ENCODE results near the gene SLC39A8.
"Not testable (repeated sequence)": the region's sequence is repeated elsewhere in the genome, so short reads cannot be mapped to it uniquely, and the experiment has no call there.

SLC39A8 gene

DNA sequence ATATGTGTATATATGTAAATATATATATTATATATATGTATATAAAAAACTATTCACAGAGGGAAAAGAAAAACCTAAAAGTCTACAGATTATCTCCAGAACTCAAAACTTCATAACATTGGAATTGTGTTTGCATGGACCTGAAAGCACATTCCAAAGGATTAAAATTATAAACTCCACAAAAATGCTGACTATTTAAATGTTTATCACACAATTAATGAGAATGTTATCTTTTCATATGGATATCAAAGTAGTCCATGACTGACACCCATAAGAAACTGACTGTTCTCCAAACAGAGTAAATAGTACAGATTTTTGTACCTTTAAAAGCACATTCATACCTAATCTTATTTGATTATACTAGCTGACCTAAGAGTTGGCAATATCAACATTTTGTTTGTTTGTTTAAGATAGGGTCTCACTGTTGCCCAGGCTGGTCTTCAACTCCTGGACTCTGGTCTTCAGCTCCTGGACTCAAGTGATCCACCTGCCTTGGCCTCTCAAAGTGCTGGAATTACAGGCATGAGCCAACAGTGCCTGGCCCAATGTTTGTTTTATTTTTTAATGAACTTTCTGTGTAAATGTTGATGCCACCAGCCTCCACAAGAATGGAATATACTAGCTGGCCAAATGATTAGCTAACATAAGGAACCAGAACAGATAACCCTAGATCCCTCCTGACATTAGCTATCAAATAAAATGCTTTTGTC lies 50.0 kb downstream of the SLC39A8 start:
- DNase-seq = no peak

DNA sequence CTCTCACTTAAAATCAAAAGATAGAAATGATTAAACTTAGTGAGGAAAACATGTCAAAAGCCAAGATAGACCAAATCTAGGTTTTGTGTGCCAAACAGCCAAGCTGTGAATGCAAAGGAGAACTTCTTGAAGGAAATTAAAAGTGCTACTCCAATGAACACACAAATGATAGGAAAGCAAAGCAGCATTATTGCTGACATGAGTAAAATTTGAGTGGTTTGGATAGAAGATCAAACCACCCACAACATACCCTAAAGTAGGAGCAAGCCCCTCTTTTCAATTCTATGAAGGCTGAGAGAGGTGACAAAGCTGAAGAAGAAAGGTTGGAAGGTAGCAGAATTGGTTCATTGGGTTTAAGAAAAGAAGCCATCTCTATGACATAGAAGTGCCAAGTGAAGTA lies 56.8 kb downstream of the SLC39A8 start:
- DNase-seq = no peak

DNA sequence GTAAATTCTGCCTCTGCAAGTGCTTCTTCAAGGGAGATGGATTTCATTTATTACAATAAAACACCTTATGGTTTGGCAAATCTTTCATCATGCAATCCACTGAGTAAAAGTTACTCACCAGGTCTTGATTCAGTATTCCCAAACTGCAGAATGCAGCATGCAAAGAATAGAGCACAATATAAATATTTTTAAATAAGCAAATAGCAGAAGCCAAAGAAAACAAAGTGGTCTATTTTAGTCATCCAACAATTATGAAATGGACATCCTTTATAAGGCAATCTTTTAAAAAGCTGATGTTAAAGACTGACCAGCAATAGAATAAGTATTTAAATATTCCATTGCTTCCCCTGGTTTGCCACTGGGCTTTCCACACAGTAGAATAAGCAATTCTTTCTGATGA lies 59.5 kb downstream of the SLC39A8 start:
- no peak for DNase-seq

DNA sequence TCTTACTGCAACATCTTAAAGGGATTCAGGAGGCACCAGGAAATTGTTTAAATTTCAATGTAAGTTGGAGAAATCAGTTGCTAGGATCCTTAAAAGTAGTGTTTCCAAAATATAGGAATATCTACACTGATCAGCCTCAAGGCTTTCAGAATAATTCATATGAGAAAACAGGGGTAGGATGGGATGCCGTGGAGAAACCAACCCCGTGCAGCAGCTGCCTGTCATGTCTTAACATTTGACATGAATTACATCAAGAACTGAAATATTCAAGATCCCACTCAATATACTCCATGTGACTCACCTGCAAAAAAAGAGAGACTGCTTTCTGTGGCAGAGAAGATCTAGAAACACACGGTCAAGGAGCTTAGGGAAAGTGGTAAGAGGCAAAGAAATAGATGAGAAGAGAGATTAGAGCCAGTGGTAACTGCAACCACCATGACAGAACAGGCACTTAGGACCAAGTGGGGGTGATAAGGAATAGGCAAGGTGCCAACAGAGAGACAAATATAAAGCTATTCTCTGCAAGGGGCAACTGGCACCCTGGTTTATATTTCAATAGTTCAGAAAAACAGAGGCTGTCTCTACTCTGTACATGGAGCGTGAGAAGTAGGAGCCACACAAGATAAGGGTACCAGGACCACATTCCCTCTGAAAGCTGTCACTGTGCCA lies 64.0 kb downstream of the SLC39A8 start:
- DNase-seq = peak; percentile 4

DNA sequence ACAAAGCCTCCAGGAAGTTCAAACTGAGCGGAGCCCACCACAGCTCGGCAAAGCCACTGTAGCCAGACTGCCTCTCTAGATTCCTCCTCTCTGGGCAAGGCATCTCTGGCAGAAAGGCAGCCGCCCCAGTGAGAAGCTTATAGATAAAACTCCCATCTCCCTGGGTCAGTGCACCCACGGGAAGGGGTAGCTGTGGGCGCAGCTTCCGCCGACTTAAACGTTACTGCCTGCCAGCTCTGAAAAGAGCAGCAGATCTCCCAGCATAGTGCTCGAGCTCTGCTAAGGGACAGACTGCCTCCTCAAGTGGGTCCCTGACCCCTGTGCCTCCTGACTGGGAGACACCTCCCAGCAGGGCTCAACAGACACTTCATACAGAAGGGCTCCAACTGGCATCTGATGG lies 72.0 kb downstream of the SLC39A8 start:
- DNase-seq = not testable (repeated sequence)

DNA sequence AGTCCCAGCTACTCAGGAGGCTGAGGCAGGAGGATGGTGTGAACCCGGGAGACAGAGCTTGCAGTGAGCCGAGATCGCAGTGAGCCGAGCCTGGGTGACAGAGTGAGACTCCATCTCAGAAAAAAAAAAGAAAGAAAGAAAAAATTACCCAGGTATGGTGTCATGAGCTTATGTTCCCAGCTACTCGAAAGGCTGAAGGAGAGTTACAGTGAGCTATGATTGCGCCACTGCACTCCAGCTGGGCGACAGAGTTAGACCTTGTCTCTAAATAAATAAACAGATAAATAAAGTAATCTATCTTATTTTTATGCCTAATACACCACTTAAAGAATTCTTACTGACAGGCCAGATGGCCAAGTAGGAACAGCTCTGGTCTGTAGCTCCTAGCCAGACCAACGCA lies 73.0 kb downstream of the SLC39A8 start:
- no peak for DNase-seq

DNA sequence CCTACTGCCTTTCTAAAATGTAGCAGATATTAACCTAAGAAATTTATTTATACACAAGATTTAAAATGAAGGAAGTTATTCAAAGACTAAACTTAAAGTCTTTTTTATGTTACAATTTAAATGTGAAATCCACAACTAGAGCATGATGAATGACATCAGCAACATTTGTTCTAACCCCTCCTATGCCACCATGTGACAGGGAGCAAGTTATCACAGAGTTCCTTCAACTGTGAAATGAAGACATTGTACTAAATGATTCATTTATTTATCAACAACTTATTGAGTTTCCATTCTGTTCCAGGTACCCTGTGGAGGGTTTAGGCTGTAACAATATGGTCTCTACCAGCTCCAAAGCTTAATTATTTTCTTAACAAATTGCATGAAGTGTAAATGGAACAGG lies 76.9 kb downstream of the SLC39A8 start:
- DNase-seq = no peak

DNA sequence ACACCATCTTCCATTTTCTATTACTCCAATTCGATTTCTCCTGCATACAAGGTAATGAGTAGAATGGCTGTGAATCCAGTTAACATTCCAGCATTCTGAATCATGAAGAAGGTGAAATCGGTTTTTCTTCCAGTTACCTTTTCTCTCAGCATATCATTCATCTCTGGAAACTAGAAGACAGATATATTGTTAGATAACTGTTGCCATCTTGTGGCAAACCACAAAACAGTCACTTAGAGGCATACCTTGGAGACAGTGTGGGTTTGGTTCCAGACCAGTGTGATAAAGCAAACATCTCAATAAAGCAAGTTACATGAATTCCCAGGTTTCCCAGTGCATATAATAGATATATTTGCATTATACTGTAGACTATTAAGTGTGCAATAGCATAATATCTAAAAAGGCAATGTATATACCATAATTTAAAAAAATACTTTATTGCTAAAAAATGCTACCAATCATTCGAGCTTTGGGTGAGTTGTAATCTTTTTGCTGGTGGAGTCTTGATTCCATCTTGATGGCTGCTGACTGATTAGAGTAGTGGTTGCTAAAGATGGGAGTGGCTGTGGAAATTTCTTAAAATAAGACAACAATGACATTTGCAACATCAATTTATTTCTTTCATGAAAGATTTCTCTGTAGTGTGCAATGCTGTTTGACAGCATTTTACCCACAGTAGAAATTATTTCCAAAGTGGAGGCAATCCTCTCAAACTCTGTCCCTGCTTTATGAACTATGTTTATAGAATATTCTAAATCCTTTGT lies 82.1 kb downstream of the SLC39A8 start:
- DNase-seq = no peak

DNA sequence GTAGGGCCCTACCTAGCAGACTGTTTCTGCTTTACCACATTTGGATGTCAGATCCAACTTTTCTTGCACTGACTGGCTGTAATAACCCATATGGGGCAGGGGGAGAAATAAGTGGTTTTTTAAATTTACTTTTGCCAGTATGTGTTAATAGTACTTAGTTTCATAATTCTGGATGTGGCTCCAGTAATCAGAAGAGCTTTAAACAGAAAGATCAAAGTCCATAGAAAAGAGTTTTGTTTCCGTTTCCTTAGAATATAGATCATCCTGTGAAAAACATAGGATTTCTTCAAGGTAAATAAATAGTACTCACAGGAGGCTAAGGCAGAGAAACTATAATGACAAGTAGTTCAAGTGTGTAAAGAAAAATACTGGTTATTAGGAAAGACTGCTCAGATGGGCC lies 85.6 kb downstream of the SLC39A8 start:
- no peak for DNase-seq

DNA sequence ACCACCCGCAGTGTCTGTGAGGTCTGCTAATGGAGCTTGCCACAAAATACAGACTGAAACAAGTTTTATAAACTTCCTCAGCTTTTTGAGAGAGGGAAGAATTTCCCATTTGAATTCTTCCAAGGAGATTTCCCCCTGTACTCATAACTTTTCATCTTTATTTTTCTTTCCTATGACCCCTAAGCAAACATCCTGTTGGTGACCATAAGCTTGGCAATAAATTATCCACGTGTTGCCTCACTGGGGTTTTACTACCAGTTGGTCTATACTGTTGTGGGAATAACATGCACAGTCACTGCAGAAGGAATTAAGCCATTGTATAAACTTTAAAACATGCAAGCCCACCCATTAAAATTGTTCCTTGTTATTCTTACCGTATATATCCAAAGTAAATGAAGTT lies 86.2 kb downstream of the SLC39A8 start:
- DNase-seq = no peak

DNA sequence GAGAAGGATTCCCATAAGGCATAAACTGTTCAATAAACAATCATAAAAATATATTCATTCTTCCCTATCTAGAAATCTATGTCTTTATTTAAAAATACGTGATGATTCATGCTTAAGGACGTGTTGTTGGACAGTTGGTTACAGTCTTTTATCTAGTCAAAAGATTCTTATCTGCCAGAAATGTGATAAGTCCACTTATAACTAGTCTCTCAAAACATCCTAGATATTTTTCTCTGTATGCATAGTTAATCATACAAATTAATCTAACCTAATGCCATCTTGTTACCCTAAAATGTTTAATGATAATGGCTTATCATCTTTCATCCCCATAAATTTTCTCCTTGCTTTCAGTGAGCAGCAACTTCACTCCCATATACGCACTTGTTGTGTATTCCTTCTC lies 89.0 kb downstream of the SLC39A8 start:
- no peak for DNase-seq

DNA sequence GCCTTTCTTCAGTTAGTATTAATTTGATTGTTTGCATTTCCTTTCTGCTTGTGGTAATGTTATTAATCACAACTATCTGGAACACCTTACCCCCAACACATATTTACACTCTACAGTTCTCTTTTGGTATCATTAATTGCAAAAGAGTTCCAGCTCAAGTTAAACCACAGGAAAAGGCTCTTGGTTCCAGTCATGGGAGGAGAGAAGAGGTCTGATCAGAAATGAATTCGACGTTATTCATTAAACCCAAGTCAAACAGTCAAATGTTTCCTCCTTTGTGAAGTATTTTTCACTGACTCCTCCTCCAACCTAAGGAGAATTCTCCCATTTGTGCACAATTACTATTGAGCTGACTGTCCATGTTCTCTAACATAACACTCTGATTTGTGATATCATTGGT lies 91.4 kb downstream of the SLC39A8 start:
- no peak for DNase-seq

DNA sequence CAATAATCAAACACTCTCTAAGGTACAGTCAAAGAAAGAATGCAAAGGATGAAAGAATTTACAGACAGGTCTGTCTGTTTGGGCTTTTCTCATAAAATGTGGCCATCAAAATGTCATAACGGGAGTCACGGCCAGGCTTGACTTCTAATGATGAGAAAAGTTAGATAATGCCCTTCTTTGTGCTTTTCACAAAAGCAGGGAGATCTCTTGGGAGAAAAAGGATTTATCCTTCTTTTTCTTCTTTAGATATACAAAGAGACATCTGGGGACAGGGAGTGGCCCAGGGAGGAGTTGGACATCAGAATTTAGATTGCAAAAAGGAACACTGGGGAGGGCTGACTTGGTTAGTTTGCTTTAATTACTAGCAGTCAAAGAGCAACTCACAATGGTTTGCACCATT lies 93.1 kb downstream of the SLC39A8 start:
- DNase-seq = no peak

DNA sequence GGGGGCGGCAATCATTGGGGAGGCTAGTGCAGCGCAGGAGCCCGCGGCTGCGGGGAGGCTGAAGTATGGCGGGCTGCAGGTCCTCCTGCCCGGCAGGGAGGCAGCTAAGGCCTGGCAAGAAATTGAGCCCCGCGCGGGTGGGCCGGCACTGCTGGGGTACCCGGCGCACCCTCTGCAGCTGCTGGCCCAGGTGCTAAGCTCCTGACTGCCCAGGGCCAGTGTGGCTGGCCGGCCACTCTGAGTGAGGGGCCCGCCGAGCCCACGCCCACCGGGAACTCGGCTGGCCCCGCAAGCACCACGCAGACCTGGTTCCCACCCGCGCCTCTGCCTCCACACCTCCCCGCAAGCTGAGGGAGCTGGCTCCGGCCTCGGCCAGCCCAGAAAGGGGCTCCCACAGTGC lies 94.9 kb downstream of the SLC39A8 start:
- no peak for DNase-seq

DNA sequence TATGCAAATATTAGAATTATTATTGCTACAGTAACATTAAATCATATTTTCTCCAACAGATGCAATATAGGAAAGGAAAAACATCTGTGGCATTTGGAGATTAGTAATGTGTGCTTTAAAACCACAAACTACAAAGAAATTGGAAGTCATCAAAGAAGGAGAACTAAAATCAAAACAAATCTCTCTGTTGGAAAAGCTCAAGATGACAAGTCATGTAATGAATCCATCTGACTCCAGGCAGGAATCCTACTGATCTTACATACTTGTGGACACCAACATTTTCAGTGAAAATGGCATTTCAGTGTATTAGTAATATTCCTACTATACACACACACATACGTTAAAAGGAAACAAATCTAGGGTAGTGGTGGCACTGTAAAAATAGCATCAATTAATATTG lies 98.2 kb downstream of the SLC39A8 start:
- no peak for DNase-seq

DNA sequence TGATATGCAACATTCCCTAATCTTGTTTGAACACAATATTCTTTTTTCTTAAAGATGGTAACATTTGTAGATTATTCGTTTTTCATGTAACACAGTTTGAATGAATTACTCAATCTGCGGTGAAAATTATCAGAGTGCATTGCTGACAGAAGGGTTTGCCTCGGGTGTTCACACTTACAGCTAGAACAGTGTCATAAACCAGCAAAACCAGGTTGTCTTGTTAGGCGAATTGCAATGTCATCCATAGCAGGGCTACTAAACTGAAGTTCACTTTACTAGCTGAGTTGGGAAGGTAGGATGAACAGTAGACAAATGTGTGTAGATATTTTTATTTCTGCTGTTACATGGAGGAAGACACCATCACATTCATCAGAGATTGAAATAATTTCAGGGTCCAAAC lies 98.9 kb downstream of the SLC39A8 start:
- no peak for DNase-seq

DNA sequence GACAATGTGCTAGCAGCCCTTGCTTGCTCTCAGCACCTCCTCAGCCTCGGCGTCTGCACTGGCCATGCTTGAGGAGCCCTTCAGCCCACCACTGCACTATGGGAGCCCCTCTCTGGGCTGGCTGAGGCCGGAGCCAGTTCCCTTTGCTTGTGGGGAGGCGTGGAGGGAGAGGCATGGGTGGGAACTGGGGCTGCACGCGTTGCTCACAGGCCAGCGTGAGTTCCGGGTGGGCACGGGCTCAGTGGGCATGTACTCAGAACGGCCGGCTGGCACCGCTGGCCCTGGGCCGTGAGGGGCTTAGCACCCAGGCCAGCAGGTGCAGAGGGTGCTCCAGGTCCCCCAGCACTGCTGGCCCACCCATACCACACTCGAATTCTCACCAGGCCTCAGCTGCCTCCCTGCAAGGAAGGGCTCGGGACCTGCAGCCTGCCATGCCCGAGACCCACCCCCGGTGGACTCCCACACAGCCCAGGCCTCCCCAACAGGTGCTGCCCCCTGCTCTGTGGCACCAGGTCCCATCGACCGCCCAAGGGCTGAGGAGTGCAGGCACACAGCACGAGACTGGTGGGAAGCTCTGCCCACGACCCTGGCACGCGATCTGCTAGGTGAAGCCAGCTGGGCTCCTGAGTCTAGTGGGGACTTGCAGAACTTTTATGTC lies 100.3 kb downstream of the SLC39A8 start:
- DNase-seq = no peak

DNA sequence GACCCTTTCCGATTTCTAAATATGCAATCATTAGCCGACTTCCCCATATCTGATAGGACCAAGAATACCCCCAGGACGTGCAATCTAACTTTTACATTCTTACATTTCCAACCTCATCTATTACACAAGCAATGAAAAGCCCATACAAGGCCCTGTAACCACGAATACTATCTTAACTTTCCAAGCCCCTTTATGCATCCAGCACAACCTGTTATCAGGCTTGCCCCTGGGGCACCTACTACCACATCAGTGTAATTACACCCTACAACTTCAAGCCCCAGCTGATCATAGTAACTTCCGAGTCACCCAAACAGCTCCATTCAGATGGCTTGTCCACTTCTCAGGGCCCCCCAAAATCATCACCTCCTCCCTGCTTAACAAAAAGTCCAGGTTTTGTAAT lies 102.0 kb downstream of the SLC39A8 start:
- DNase-seq = not testable (repeated sequence)

DNA sequence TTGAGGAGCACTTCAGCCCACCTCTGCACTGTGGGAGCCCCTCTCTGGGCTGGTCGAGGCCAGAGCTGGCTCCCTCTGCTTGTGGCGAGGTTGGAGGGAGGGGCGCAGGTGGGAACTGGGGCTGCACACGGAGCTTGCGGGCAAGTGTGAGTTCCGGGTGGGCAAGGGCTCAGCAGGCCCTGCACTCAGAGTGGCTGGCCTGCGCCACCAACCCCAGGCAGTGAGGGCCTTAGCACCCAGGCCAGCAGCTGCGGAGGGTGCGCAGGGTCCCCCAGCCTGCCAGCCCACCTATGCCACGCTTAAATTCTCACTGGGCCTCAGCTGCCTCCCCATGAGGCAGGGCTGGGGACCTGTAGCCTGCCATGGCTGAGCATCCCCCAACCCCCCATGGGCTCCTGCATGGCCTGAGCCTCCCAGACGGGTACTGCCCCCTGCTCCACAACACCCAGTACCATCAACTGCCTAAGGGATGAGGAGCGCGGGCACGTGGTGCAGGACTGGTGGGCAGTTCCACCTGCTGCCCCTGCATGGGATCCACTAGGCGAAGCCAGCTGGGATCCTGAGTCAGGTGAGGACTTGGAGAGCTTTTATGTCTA lies 110.9 kb downstream of the SLC39A8 start:
- no peak for DNase-seq

DNA sequence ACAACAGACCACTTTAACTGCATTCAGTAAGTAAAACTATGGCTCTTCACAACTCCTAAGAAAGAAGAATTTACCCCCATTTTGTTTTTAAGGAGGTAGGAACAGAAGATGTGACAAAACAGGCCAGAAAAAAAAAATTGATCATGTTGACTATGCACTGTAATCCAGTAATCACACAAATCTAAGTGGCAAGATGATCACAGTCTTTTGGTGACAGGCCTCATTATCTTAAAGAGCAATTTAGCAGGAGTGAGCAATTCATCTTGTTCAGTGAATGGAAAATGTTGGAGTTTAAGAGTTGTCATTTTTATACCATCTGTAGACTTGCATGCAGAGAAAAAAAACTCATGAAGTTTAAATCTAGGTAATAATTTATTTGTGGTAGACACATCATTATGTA lies 115.1 kb downstream of the SLC39A8 start:
- DNase-seq = no peak

DNA sequence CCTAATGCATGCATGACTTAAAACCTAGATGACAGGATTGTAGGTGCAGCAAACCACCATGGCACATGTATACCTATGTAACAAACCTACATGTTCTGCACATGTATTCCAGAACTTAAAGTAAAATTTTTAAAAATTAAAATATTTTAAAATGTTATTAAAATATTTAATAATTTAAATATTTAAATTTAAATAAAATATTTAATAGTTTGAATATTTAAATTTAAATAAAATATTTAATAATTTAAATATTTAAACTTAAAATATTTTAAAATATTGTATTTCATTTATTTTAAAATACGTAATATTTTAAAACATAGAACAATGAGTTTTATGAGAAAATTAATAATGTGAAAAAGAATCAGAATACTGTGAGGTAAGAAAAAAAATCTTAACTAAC lies 117.9 kb downstream of the SLC39A8 start:
- DNase-seq = no peak

DNA sequence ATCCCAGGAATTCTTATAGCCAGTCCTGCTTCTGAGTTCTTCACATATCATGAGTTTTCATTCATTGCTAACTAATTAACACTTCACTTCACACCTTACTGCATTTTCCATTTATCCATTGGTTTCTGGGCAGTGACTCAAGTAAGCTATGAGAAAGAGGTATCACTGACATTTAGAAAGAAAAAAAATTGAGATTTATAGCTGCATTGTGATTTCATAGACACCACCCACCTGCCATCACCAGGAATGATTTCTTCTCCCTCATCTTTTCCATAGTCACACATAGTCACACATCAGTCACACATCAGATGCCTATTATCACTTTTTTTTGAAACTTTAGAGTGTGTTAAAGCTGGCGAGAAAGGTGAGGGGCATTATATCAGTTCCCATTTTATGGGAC lies 121.8 kb downstream of the SLC39A8 start:
- DNase-seq = no peak

DNA sequence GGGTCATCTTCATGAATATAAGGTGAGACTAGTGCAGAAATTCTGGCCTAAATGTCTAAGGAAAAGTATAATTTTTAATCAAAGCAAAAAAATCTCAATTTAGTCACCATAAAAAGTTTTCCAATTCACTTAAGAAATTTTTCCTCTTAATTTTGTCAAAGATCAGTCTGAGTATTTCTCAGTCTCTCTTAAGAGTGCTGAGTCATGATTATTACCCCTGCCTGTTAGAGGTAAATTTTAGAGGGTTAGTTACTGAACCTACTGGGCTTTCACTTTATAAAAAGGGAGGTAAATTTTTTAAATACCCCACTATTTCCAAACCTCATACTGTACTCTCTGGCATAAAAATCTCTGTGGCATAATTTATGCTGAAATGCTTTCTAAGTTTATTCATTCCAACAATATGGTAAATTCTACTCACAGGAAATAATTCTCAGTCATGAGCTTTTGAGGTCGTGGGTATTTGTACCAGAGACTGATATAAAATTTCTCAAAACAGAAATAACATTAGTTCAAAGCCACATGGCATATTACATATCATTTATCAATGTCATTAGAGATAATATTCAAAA lies 122.4 kb downstream of the SLC39A8 start:
- no peak for DNase-seq
